Mammary epithelial cell (primary cell): ENCODE data around the gene ARID1B.

Source experiments
- EZH2 ChIP-seq: IDR thresholded peaks from 2 replicates; pipeline ENCODE4 v1.6.1; 2012; ENCODE audit warnings: low read length, inconsistent platforms, borderline replicate concordance
- TF ChIP-seq, protein P1 (sequence below), 2 donors: IDR thresholded peaks in 1 of 2; conservative IDR thresholded peaks in 1 of 2; 2 replicates each; pipeline ENCODE4 v1.5.1; 2011 to 2012; ENCODE audit warnings: inconsistent platforms in 2 of 2, low read length in 2 of 2, mild to moderate bottlenecking in 2 of 2, control low read depth in 1 of 2, low read depth in 1 of 2; ENCODE audit not compliant: insufficient read depth in 1 of 2; ENCODE audit errors: extremely low read depth in 1 of 2

DNA sequence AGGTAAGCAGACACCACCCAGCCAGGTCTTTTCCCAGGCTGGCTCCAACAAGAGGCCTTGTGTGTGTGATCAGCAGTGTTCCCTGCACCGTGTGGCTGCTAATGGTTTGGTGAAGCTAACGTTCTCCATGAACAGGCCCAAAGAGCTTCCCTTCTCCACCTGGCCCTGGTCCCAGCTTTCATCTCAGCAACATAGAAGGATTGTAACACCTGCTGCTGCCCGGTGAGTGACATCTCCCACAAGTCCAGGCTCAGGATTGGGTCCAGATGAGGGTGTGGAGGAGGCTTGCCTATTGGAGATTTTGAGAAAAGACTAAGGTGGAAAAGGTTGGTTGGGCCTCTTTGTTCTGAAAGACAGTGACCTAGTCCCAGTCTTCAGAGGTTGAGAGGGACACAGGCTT lies 456.5 kb downstream of the ARID1B start:
- TF ChIP-seq, protein P1, sequence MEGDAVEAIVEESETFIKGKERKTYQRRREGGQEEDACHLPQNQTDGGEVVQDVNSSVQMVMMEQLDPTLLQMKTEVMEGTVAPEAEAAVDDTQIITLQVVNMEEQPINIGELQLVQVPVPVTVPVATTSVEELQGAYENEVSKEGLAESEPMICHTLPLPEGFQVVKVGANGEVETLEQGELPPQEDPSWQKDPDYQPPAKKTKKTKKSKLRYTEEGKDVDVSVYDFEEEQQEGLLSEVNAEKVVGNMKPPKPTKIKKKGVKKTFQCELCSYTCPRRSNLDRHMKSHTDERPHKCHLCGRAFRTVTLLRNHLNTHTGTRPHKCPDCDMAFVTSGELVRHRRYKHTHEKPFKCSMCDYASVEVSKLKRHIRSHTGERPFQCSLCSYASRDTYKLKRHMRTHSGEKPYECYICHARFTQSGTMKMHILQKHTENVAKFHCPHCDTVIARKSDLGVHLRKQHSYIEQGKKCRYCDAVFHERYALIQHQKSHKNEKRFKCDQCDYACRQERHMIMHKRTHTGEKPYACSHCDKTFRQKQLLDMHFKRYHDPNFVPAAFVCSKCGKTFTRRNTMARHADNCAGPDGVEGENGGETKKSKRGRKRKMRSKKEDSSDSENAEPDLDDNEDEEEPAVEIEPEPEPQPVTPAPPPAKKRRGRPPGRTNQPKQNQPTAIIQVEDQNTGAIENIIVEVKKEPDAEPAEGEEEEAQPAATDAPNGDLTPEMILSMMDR (conservative IDR thresholded peaks at IDR 0.05 in 1 of 2, IDR thresholded peaks at IDR 0.05 in 1 of 2; ENCODE audit: extremely low read depth in 1 of 2, insufficient read depth in 1 of 2, low read depth in 1 of 2, low read length in 2 of 2) = no peak
- TF ChIP-seq EZH2 = no peak
